Endothelial cell (in vitro differentiated cells): ENCODE measurements around the gene CEP131. TPM values are rescaled to one million over a fixed set of nuclear protein-coding genes. Genes with fewer than 3 reads are reported as not detected.

ENCODE experiments used
- DNase-seq: peaks from one replicate; pipeline ENCODE4 v3.0.0; 2021; ENCODE audit warnings: low spot score
- H3K27ac Mint-ChIP-seq: one replicate; pipeline ENCODE4 v1.8.0; 2021; ENCODE audit warnings: mixed read lengths, inconsistent platforms; ENCODE audit not compliant: unreplicated experiment
- H3K27me3 Mint-ChIP-seq: one replicate; pipeline ENCODE4 v1.8.0; 2021; ENCODE audit warnings: mild to moderate bottlenecking, moderate library complexity, mixed read lengths, inconsistent platforms; ENCODE audit not compliant: unreplicated experiment
- H3K36me3 Mint-ChIP-seq: one replicate; pipeline ENCODE4 v1.8.0; 2021; ENCODE audit warnings: mild to moderate bottlenecking, low read depth, mixed read lengths, inconsistent platforms; ENCODE audit not compliant: unreplicated experiment
- H3K4me1 Mint-ChIP-seq: one replicate; pipeline ENCODE4 v1.8.0; 2021; ENCODE audit warnings: mild to moderate bottlenecking, mixed read lengths, inconsistent platforms; ENCODE audit not compliant: unreplicated experiment
- H3K4me3 Mint-ChIP-seq: one replicate; pipeline ENCODE4 v1.8.0; 2021; ENCODE audit warnings: mild to moderate bottlenecking, mixed read lengths, inconsistent platforms; ENCODE audit not compliant: unreplicated experiment
- H3K9me3 Mint-ChIP-seq: one replicate; pipeline ENCODE4 v1.8.0; 2021; ENCODE audit warnings: mixed read lengths, inconsistent platforms; ENCODE audit not compliant: unreplicated experiment
- CTCF ChIP-seq: fragments of 200-600 bp; sonication (generic); IDR thresholded peaks from one replicate; pipeline ENCODE4 v1.5.0; 2021; ENCODE audit warnings: antibody characterized with exemption; ENCODE audit not compliant: unreplicated experiment
- total RNA-seq: library from RNA; stranded (reverse); fragmentation: NEBNext Ultra II Directional; extraction: Animal tissue kit (Norgen Biotek cat#: 25700); gene quantifications from one replicate; pipeline ENCODE4 v1.2.1, GENCODE V29; 2021; ENCODE audit not compliant: unreplicated experiment

CEP131 gene
- total RNA-seq, 1 donor from 2014 or later, result 21.1 TPM

DNA sequence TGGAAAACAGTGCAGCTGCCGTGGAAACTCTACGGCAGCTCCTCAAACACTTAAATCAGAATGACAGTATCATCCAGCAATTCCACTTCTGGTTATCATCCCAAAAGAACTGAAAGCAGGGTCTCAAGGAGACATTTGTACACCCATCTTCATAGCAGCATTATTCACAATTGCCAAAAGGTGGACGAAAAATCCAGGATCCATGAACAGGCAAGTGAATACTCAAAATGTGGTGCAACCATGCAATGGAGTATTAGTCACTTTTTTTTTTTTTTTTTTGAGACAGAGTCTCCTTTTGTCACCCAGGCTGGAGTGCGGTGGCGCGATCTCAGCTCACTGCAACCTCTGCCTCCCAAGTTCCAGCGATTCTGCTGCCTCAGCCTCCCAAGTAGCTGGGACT, 46.1 kb downstream of the CEP131 start:
- H3K36me3 Mint-ChIP-seq, result no peaks in the 10 kb centered on the region
- peaks cover 6% of the 10 kb centered on the region for H3K27me3 Mint-ChIP-seq
- no peak for DNase-seq
- H3K4me1 Mint-ChIP-seq, result no peaks in the 10 kb centered on the region
- no peak overlapping the region for H3K27ac Mint-ChIP-seq
- no peaks in the 10 kb centered on the region for H3K9me3 Mint-ChIP-seq
- no peak for TF ChIP-seq CTCF
- no peak overlapping the region for H3K4me3 Mint-ChIP-seq

DNA sequence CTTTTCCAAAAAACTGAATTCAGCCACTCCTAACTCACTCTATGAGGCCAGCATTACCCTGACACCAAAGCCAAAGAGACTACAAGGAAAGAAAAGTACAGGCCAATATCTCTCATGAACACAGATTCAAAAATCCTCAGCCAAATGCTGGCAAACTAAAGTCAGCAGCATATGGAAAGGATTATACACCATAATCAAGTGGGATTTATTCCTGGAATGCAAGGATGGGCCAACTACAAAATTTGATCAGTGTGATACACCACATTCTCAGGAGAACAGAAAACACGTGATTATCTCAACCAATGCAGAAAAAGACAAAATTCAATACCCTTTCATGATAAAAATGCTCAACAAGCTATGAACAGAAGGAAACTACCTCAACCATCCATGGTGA, 49.0 kb downstream of the CEP131 start:
- H3K4me3 Mint-ChIP-seq, result no peak overlapping the region
- no peaks in the 10 kb centered on the region for H3K36me3 Mint-ChIP-seq
- no peak for DNase-seq
- no peaks in the 10 kb centered on the region for H3K4me1 Mint-ChIP-seq
- H3K9me3 Mint-ChIP-seq, result no peaks in the 10 kb centered on the region
- H3K27me3 Mint-ChIP-seq, result peaks cover 10% of the 10 kb centered on the region
- no peak for TF ChIP-seq CTCF
- H3K27ac Mint-ChIP-seq, result no peak overlapping the region

DNA sequence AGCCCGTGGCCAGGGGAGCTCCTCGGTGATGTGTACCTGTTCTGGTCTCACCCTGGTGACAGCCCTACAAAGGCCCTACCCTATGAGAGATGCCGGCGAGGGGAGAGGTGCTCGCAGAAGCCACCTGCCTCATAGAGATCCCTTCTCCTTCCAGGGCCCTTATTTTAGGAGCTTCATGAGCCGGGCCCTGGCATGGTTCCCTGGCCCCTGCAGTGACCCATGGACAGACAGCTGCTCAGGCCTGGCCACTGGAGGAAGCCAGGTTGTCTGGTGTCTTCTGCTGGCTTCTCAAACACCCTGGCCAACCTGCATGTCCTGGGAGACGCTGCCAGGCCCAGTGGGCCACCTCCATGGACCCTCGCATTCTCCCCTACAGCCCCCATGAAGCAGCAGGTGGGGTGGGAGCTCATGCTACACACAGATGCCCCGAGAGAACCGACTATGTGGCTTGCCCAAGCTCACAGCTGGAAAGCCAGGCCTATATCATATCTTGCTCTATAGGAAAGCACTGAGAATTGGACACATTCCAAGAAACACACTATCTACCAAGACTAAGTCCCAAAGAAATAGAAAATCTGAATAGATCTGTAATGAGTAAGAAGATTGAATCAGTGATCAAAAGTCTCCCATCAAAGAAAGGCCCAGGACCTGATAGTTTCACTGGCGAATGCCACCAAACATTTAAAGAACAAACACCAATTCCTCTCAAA, 49.6 kb downstream of the CEP131 start:
- no peak for TF ChIP-seq CTCF
- no peaks in the 10 kb centered on the region for H3K9me3 Mint-ChIP-seq
- H3K36me3 Mint-ChIP-seq, result no peaks in the 10 kb centered on the region
- H3K27me3 Mint-ChIP-seq, result peaks cover 10% of the 10 kb centered on the region
- H3K4me1 Mint-ChIP-seq, result no peaks in the 10 kb centered on the region
- DNase-seq, result no peak
- H3K27ac Mint-ChIP-seq, result no peak overlapping the region
- H3K4me3 Mint-ChIP-seq, result no peak overlapping the region

DNA sequence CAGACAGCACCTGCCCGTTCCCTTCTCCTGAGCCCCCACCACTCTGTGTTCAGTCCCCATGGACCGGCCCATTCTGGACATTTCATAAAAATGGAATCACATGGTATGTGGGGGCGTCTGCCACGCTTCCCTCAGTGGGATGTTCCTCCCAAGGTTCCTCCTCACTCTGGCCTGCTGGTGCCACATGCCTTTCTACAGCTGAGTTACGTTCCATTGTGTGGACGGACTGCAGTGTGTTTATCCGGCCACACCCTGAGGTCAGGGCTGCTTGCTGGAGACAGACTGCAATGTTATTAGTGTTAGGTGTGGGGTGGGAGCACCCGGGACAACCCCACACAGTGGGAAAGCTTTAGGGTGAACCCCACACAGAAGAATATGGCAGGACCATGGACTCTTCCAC, 50.8 kb downstream of the CEP131 start:
- H3K36me3 Mint-ChIP-seq, result no peaks in the 10 kb centered on the region
- H3K4me3 Mint-ChIP-seq, result no peak overlapping the region
- no peaks in the 10 kb centered on the region for H3K9me3 Mint-ChIP-seq
- H3K4me1 Mint-ChIP-seq, result no peaks in the 10 kb centered on the region
- H3K27me3 Mint-ChIP-seq, result peaks cover 14% of the 10 kb centered on the region
- no peak for TF ChIP-seq CTCF
- DNase-seq, result no peak
- H3K27ac Mint-ChIP-seq, result no peak overlapping the region

GRCh38 chr17:81170727-81171494, 51.9 kb downstream of the CEP131 start:
- Mint-ChIP-seq H3K4me1 (no peaks in the 10 kb centered on the region), H3K4me3 (no peak overlapping the region), H3K9me3 (no peaks in the 10 kb centered on the region), H3K36me3 (no peaks in the 10 kb centered on the region), H3K27ac (no peak overlapping the region), H3K27me3 (peaks cover 14% of the 10 kb centered on the region)
- no peak for TF ChIP-seq CTCF
- no peak for DNase-seq
